CD4-positive, alpha-beta T cell treated with Interferon alpha-2 for 1 hour (primary cell): Measurements from ENCODE around the gene PTPRA.
A peak's percentile ranks its signal among the peaks of the same experiment; 100 is the strongest.

ENCODE experiments used
- DNase-seq, 2 donors: peaks; one replicate each; pipeline ENCODE4 v3.0.0-alpha.2; 2020 to 2022

Gene PTPRA

DNA sequence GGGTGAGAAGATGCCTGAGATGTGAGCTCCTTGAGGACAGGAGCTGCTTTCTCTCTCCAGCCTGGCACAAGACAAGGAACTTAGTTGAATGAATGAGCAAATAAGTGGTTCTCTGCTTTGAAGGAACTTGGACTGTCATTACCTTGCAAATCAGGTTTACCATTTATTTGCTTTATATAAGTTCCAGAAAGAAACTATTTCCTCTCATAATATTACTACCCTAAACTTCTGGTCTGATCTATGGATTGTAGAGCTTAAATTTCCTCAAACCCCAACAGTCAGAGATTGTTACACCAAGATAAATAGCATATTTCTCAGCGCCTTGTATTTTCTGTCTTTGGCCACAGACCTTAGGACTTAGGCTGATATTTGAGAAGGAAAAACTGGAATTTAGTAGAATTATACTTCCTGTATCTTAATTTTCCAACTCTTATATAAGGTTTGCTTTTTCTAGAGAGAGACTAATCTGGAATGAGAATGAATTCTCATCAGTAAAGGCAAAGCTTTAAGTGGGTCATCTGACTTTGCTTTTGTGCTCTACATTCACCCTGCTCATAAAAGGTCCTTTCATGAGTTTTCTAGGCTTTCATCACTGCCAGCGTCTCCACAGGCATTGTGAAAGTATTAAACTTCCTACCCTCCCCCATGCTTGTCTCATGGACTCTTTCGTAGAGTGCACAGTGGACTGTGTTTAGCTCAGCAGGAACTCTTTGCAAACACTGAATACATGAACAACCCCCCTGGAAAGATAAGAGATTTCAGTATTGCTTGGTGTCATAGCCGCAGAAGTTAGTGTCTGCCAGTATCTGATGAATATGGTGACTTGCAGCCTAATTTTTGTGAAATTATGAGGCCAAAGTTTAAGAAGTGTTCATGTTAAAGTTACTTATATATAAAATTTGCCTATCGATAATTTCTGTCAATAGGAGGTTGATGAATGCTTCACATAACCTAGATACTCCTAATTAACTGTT is 74.0 kb downstream of the PTPRA start:
- no peak for DNase-seq

- no peak for DNase-seq
Observed at GRCh38 chr20:2948968-2949367, 75.7 kb downstream of the PTPRA start.

GRCh38 chr20:2952766-2953165 is 79.5 kb downstream of the PTPRA start:
- no peak for DNase-seq

DNA sequence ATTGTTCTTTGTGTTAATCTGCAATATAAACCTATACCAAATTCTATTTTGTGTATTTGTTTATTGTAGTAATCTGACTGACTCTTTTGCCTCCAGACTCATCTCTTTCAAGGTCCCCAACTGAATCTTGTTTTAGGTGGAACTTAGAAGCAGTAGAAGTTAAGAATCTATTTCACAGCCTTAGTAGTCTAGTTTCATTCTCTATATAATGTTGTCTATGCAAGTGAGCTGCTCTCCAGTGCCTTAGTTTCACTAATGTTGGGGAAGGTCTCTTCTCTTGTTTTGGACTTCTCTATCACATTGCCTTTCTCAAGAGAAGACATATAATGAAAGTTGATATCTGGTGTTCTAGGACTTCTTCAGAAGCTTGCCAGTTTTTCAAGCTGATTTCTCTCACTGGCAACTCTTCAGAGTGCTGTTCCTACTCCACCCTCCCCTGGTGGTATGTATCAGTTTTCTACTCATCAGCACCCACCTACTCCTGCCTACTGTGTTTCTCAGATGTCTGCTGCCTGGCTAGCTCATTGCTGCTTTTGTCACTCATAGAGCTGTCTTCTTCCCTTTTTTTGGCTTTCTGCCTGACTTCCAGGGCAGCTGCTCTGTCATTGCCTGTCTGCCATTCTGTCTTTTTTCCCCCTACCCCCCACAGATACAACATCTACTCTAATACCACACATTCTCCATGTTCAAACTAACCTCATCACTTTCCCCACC is 82.1 kb downstream of the PTPRA start:
- DNase-seq = no peak

- DNase-seq = no peak
Observed at GRCh38 chr20:2956480-2956879, 83.2 kb downstream of the PTPRA start.

DNA sequence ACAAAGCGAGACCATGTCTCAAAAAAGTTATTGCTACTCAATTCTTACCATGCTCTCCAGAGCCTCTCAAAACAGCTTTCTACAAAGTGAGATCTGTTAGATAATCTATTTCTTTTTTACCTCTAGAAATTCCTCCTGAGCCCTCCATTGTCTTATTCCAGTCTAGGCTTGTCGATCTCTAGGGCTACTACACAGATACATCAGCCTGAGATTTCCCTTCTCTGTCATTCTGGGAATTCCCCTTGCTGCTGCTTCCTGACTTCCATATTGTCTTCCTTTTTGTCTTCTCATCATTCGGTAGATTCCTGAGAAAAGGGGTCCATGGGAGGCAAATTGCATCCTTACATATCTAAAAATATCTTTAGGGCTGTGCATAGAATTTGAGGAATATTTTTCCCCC is 94.6 kb downstream of the PTPRA start:
- no peak for DNase-seq

DNA sequence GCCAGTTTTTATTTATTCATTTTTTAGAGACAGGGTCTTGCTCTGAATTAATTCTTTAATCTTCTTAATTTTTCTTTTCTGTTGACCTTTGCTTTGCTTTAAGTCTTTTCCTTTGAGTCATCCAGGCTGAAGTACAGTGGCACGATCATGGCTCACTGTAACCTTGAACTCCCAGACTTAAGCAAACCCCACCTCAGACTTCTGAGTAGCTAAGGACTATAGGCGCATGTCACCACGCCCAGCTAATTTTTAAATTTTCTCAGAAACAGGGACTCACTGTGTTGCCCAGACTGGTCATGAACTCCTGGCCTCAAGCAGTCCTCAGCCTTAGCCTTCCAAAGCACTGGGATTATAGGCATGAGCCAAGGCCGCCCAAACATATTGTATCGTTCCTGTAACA is 98.8 kb downstream of the PTPRA start:
- DNase-seq = no peak

DNA sequence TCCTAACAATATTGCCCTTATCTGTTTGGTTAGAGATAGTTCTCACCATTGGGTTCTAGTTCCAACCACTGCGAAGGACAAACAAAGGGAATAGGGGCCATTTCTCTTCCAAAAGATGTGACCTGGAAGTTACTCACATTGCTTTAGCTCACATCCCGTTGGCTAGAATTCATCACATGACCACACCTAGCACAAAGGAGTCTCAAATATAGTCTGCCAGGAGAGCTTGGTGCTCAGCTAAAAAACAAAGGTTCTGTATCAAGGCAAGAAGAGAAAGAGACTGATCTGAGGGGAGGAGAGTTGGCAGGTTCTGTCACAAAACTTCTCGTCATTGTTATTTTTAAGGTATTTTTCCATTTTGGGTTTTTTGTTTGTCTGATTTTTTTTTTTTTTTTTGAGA is 100.3 kb downstream of the PTPRA start:
- DNase-seq = no peak

GRCh38 chr20:2978519-2978918 is 105.2 kb downstream of the PTPRA start:
- DNase-seq = no peak

GRCh38 chr20:2981646-2982045 is 108.4 kb downstream of the PTPRA start:
- no peak for DNase-seq

DNA sequence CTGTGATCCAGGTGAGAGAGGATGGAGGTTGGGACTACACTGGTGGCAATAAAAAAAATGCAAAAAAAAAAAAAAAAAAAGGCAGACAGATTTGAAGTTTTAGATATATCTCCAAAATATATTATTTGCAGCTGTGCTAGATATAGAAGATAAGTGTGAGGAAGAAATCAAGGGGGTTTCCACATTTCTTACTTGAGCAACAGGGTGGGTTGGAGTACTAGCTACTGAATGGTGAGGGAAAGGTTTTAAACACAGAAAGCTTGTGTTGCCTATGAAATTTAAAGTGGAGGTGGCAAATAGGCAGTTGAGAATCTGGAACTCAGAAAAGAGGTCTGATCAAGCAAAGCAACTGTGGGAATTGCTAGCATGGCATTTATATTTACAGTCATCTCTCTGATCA is 110.2 kb downstream of the PTPRA start:
- no peak for DNase-seq

- peak in 1 of 2 donors; percentile 5 for DNase-seq
Observed at GRCh38 chr20:2984028-2984501, 110.8 kb downstream of the PTPRA start.

DNA sequence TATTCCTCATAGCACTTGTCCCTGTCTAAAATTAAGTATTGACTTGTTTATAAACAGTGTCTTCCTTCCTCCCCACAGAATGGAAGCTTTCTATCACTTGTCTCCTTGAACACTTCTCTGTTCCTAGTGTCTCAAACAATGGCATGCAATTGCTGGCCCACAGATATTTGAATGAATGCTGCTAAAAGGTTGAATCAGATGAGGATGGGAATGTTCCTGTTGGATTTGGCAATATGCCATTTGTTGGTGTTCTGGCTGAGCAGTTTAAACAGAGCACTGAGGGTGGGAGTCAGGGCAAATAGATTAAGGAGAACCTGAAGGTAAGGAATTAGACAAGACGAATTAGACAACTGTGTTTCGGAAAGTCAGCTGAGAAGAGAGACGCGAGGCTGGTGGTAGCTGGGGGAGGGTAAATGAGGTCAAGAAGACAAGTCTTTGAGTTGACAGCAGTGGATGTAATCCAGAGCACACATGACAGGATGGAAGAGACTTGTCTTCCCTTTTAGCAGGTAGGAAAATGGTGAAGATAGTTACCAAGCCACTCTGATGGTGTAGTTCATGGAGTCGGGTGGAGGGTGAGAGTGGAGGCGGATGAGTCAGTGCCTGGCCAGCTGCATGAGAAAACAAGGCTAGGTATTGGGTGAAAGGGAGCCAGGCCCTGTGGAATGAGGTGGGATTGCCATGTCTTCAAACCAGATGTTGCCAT is 111.8 kb downstream of the PTPRA start:
- DNase-seq = no peak

- DNase-seq = peak; percentile 8 to 59
Observed at GRCh38 chr20:2986466-2986865, 113.2 kb downstream of the PTPRA start.

- DNase-seq = no peak
Observed at GRCh38 chr20:2987861-2988260, 114.6 kb downstream of the PTPRA start.

DNA sequence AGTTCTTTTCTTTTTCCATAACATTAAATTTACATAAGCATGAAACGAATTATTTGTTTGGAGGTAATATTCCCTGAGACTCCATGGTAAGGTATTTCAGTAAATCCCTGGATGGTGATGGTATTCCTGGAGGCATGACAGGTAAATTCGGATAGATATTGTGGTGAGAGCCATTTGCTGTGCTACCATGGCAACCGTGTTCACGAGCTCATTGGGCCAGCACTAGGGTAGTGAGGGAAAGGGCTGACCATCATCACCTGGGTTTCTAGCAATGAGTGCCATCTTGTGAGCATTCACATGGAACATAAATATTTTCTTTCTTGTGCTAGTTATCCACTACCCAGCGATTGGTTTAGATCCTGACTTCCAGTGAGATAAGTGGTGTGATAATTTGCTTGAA is 118.3 kb downstream of the PTPRA start:
- no peak for DNase-seq

DNA sequence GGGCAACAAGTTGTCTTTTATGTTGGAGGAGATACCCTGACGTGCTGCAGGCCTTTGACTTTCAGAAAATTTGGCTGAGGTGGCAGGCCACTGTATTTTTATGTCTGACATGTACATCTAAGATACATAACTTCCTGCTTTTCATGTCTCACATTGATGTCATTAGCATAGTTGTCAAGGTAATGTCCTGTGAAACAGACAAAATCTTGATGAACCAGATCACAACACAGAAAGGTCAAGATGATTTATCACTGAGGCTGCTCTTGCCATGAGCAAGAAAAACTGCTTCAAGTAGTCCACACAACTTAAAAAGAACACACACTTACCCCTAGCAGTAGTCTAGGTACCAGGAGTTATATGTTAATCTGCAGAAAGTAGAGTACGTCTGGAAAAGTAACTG is 120.0 kb downstream of the PTPRA start:
- no peak for DNase-seq

DNA sequence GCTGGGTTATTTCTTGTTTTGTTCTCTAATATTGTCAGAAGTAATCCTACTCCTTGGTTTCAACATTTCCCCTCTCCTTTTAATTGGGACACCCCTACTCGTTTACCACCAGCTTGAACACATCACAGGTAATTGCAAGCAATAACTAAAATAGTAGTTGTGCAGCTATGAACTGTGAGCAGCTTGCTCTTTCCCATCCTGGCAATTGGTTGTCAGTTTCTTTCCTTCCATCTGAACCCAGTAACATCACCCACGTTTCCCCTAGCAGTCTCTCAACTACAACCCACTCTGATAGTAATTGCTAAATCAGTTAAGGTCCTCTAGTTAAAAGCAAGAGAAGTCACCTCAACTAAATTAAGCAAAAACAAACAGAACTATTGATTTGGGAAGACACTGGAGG is 122.5 kb downstream of the PTPRA start:
- DNase-seq = no peak

- no peak for DNase-seq
Observed at GRCh38 chr20:2998728-2999127, 125.4 kb downstream of the PTPRA start.

- DNase-seq = peak in 1 of 2 donors; percentile 55
Observed at GRCh38 chr20:3000852-3001523, 127.7 kb downstream of the PTPRA start.

DNA sequence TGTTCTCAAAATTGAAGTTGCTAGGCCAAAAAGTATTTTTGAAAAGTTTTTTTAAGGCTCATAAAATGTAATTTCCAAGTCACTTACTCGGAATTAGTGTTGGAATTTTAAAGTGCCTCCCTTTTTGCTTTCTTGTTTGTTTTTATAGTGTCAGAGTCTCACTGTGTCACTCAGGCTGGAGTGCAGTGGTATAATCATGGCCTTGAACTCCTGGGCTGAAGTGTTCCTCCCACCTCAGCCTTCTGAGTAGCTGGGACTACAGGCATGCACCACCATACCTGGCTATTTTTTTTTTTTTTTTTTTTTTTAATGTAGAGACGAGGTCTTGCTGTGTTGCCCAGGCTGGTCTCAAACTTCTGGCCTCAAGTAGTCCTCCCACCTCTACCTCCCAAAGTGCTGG is 130.1 kb downstream of the PTPRA start:
- no peak for DNase-seq

GRCh38 chr20:3010985-3011723 is 137.9 kb downstream of the PTPRA start:
- no peak for DNase-seq
